ENCODE results near the gene TM4SF20.

GRCh38 chr2:227402959-227403358, 23.9 kb upstream of the TM4SF20 start:
- no peak for TF ChIP-seq CTCF (conservative IDR thresholded peaks at IDR 0.05)
- TF ChIP-seq EZH2 (IDR thresholded peaks at IDR 0.05; ENCODE audit: low read depth) = no peak

All from PC-9 (cell line).